Measurements from ENCODE around the gene UBAC1.

UBAC1 gene

GRCh38 chr9:135961277-135961715 is at the start of gene UBAC1:
TSS of gene UBAC1 (minus strand) at chr9:135961373. CDS start at chr9:135961162, 211 bp downstream.
- DNase-seq (ENCODE audit: low read depth in 2 of 2, low spot score in 1 of 2), result peak; percentile 86 to 93

DNA sequence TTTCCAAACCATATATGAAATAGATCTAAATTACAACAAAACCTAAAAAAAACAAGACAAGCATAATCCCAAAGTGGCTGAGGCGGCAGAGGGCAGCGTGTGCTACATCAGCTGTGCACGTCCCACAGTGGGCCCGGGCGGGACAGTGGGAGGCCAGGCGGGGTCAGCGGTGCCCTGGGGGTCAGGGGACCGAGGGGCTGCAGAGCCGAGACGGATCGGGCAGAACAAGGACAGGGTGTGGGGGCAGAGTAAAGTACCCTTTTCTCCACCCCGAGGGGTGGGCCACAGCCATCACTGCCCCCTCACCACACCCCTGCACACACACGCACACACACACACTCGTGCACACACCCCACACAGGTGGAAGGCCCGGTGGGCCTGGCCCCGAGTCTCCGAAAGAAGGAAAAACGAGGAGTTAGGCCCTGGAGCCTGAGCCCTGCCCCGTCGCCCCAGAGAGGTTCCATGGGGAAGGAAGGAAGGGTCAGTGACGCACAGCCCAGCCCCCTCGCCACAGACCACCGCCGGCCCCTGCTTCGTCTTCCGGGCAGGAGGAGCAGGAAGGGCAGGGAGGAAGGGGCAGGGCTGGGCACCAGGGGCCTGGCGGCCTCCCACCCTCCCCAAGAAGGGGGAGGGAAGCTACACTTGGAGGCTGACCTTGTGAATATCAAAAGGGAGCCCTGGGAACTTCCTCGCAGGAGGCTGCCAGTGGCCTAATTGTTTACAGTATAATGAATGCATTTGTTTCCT is 49.6 kb upstream of the UBAC1 start:
- DNase-seq (ENCODE audit: low read depth in 2 of 2, low spot score in 1 of 2), result no peak

- no peak for DNase-seq (ENCODE audit: low read depth in 2 of 2, low spot score in 1 of 2)
Measured at GRCh38 chr9:136010176-136010575, 49.0 kb upstream of the UBAC1 start.

DNA sequence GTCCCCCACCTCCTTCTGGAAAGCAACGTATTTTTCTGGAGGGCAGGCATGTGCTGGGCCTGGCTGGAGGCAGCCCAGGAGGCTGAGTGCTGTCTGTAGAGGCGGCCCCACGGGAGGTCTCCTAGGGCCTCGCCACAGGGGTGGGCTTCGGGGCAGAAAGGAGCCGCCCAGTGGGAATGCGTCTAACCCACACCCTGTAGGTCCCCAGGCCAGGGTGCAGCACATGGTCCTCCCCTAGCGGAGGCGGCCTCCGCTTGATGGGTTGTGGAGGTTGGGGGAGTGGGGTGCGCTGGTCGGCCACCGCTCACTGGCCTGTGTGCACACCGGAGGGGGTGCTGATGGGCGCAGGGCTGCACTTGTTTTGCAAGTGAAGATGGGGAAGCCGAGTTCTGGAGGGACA is 48.3 kb upstream of the UBAC1 start:
- no peak for DNase-seq (ENCODE audit: low read depth in 2 of 2, low spot score in 1 of 2)

GRCh38 chr9:136008693-136008997 is 47.5 kb upstream of the UBAC1 start:
- no peak for DNase-seq (ENCODE audit: low read depth in 2 of 2, low spot score in 1 of 2)

- DNase-seq (ENCODE audit: low read depth in 2 of 2, low spot score in 1 of 2), result no peak
Measured at GRCh38 chr9:136007934-136008692, 46.9 kb upstream of the UBAC1 start.

DNA sequence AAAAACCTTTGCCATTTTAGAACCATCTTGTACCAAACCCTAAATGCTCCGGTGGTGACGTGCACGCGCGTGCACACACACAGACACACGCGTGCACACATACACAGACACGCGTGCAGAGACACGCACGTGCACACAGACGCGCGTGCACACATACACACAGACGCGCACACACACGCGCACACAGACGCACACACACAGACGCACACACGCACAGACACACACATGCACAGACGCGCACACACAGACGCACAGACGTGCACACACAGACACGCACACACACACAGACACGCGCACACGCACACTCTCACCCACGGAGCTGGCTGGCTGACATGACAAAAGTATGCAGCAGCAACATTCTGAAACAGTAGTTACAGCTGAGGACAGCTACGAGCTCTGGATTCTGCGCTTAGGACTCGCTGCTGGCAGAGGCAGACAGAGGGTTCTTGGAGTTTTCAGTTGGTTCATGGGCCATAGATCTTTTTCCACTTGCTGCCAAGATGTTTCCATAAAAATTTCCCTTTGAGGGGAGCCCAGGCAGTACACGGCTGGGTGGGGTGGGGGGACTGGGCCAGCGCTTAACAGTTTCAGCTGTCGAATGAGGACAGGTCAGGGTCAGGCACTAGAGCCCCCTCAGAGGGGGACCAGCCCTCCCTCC is 46.2 kb upstream of the UBAC1 start:
- DNase-seq (ENCODE audit: low read depth in 2 of 2, low spot score in 1 of 2), result no peak

- no peak for DNase-seq (ENCODE audit: low read depth in 2 of 2, low spot score in 1 of 2)
Measured at GRCh38 chr9:136006169-136006568, 45.0 kb upstream of the UBAC1 start.

GRCh38 chr9:136004712-136005111 is 43.5 kb upstream of the UBAC1 start:
- no peak for DNase-seq (ENCODE audit: low read depth in 2 of 2, low spot score in 1 of 2)

GRCh38 chr9:136004219-136004618 is 43.0 kb upstream of the UBAC1 start:
- no peak for DNase-seq (ENCODE audit: low read depth in 2 of 2, low spot score in 1 of 2)

- DNase-seq (ENCODE audit: low read depth in 2 of 2, low spot score in 1 of 2), result no peak
Measured at GRCh38 chr9:136003411-136004218, 42.4 kb upstream of the UBAC1 start.

DNA sequence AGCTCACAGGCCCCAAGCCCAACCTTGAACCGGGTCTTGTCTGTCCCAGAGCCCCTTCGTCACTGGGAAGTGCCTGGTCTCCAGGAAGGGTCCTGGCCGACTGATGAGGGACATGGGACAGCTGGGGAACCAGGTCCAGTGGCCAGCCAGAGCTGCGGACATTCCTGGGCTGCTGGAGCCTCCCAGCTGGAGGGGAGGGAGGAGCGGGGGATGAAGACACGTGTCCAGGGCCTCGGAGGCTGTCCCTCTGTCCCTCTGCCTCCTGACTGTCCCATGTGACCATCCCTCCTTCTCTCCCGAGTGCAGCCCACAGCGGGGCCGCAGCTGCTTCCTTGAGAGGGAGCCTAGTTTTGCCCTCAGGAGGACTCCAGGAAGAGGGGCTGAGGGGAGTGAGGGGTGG is 41.7 kb upstream of the UBAC1 start:
- no peak for DNase-seq (ENCODE audit: low read depth in 2 of 2, low spot score in 1 of 2)

DNA sequence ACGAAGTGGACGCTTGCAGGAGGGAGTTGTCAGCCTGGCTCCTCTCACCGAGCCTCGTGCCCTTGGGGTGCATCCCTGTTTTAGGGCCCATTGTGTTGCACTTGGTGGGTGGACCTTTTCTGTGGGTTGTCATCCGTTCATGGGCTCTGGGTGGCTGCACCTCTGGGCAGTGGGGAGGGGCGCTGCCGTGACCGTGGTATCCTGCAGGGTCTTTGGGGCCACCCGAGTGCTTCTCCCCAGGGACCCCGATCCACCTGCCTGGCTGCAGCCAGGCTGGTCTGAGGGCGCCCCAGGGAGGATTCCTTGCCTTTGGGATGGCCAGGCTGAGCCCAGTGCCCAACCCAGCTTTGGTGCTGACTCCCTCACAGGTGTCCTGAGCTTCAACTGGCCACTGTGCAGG is 41.0 kb upstream of the UBAC1 start:
- DNase-seq (ENCODE audit: low read depth in 2 of 2, low spot score in 1 of 2), result no peak

- no peak for DNase-seq (ENCODE audit: low read depth in 2 of 2, low spot score in 1 of 2)
Measured at GRCh38 chr9:136001231-136001630, 40.1 kb upstream of the UBAC1 start.

GRCh38 chr9:135998410-135999071 is 37.4 kb upstream of the UBAC1 start:
- DNase-seq (ENCODE audit: low read depth in 2 of 2, low spot score in 1 of 2), result no peak

- DNase-seq (ENCODE audit: low read depth in 2 of 2, low spot score in 1 of 2), result no peak
Measured at GRCh38 chr9:135998016-135998380, 36.8 kb upstream of the UBAC1 start.

- no peak for DNase-seq (ENCODE audit: low read depth in 2 of 2, low spot score in 1 of 2)
Measured at GRCh38 chr9:135997090-135998015, 36.2 kb upstream of the UBAC1 start.

DNA sequence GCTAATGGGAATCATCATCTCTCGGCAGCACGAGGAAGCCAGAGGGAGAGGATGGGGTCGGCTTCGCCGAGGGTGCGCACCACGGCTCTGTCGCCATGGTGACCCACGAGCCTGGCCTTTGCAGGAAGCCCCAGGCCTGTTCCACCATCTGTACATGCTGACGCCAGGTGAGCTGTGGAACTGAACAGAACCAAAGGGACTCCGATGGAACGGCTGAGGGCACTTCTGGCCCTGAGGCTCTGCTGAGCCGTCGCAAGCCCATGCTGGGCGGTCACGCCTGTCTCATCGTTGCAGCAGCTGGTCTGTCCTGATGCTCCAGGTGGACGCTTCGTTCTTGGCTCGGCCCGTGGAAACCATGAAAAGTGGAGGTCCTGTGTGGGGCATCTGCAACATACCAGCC is 34.6 kb upstream of the UBAC1 start:
- DNase-seq (ENCODE audit: low read depth in 2 of 2, low spot score in 1 of 2), result no peak

GRCh38 chr9:135994501-135995192 is 33.5 kb upstream of the UBAC1 start:
- DNase-seq (ENCODE audit: low read depth in 2 of 2, low spot score in 1 of 2), result no peak
